GM21381 (cell line): Measurements from ENCODE around the gene HID1.

Experiments used
- ATAC-seq: cut with Tn5 transposase; IDR thresholded peaks from one replicate; pipeline ENCODE4 v1.9.1; 2021; ENCODE audit warnings: mild to moderate bottlenecking, moderate library complexity; ENCODE audit not compliant: unreplicated experiment

The HID1 gene

DNA sequence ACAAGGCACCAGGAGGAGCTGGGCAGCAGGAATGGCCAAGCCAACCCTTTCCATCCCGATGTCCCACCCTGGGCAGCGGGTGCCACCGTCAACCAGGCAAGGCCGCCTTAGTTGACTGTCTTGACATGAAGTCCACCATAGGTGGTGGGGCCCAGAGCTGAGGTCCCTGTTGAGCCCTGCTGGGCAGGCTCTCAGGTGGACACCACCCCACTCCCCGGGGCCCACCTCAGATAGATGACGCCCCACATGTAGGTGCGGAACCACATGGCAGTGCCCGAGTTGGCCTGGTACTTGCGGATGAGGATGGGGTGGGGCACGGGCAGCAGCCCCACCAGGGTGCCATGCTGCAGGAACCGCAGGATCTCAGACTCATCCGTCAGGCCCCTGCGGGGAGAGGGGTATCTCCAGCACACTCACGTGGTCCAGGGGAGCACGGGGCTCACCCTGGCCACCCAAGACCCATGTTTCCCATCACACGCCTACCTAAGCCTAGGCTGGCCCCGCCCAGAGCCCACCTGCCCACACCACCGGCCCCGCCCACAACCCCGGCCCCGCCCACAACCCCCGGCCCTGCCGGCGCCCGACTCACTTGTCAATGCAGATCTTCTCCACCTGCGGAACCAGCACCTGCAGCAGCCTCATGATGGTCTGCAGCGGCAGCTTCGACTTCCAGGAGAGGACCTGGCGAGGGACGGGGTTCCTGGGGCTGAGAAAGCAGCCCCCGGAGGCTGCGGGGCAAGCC lies 20.7 kb downstream of the HID1 start:
- no peak for ATAC-seq

DNA sequence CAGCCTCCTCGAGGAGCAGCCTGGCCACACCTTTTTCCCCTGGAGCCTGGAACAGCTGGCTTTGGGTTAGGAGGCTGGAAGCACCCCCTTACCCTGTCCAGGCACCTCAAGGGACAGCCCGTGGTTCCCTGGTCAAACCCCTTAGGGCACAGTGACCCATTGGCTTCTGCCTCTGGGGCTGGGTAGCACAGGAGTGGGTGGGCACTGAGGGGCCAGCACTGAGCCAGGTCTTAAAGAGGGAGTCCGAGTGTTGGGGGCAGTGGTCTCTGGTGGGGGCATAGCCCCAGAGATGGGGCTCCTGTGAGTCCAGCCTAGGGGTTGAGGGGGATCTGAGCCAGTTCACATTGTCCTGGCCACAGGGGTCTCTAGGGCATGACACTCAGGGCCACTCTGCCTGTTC lies 21.5 kb downstream of the HID1 start:
- ATAC-seq = no peak

DNA sequence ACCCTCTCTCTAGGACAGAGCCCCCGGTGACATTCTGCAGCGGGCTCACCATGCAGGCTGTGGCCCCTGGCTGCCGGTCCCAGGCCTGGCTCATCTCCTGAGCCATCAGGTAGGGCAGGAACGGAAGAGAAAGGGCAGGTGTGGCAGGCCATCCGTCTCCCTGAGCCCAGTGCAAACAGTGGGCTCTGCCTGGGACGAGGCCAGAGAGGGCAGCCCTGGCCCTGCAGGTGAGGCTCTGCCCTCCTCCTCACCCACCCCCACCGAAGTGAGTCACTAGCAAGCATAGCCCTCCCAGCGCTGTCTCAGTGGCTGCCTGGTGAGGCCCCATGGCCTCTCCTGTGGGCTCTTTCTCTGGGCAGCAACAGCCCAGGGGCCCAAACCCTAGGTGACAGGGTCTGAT lies 22.4 kb downstream of the HID1 start:
- no peak for ATAC-seq

DNA sequence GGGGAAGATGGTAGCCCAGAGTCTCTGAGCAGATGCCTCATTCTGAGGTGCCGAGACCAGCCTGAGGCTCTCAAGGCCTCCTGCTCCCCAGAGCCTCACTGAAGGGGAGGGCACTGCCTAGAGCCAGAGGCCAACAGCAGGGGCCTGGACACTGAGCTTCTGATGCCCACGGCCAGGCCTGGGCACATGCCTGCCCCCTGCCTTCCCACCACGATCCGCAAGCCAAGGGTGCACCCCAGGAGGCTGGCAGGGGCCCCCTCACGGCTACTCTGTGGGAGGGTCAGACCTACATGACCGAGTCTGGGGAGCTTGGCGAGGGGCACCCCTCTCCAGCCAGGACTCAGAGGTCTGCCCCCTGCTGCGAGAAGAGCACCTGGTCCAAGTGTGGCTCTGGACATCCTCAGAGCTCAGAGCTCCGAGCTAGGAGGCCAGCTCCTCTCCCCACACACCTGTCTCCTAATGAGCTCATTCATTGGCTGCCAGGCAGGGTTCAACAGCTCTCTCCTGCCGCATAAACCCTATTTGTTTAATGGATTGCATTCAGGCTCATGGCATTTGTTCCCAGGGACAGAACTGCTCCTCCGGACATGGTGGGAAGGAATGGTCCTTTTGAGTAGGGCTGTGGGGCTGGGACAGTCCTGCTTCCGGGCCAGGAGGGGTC lies 23.0 kb downstream of the HID1 start:
- ATAC-seq = no peak

DNA sequence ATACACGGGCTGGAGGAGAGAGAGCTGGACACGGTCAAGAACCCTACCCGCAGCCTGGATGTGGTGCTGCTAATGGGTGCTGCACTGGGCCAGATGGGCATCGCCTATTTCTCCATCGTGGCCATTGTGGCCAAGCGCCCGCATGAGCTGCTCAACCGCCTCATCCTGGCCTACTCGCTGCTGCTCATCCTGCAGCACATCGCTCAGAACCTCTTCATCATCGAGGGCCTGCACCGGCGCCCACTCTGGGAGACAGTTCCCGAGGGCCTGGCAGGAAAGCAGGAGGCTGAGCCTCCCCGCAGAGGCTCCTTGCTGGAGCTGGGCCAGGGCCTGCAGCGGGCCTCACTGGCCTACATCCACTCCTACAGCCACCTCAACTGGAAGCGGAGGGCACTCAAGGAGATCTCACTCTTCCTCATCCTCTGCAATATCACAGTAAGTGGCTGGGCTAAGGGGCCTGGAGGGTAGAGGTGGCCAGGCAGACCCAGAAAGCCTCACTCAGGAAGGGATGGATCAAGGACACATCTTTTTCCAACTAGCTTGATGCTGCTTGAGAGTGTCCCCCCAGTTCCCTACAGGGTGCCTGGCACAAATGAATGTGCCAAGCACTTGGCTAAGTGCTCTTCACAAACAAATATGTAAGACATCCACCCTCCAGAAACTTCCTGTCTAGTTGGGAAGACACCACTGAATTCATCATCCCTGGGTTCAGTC lies 25.4 kb downstream of the HID1 start:
- ATAC-seq = no peak

DNA sequence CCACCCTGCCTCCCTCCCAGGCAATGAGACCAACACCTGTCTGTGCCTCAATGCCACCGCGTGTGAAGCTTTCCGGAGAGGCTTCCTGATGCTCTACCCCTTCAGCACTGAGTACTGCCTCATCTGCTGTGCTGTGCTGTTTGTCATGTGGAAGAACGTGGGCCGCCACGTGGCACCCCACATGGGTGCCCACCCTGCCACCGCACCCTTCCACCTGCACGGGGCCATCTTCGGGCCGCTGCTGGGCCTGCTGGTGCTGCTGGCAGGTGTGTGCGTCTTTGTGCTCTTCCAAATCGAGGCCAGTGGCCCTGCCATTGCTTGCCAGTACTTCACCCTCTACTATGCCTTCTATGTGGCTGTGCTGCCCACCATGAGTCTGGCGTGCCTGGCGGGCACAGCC lies 25.9 kb downstream of the HID1 start:
- ATAC-seq = no peak

DNA sequence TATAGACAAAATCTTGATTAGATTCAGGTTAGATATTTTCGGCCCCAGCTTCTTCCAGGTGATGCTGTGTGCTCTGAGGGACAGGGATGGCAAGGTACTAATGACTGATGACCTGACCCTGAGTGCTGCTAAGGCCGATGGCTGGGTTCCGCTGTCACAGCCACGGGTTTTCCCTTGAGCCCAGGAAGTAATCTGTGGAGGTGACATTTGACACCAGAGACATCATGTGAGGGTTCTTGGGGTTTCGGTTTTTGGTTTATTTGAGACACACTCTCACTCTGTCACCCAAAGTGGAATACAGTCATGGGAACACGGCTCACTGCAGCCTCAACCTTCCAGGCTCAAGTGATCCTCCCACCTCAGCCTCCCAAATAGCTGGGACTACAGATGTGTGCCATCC lies 27.0 kb downstream of the HID1 start:
- peak; percentile 57 for ATAC-seq

DNA sequence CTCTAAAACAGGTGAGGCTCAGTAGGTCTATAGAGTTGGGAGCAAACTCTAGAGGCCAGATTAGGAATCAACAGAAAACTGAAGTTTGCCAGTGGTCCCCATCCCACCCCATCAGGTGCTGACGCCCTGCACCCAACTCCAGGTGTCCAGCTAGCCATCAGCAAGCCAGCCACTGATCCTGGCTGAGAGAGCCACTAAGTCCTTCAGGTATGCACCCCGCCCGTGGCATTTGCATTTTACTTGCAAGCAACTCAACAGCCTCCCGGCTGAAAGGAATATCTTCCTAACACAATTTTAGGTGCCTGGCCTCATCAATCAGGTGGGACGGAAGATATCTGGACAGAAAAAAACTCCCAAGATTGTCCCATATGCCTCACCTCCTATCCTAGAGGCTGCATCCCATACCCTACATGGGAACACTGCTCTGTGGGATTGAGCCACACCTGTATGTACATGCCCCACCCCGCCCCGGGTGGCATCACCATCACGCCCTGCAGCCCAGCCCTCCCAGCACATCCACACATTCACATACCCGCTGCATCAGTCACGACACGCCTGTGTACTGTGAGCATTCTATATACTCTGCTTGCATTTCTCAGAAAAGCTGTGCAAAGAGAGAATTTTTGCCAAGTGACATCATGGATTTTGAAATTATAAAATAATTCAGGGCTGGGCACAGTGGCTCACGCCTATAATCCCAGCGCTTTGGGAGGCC lies 28.6 kb downstream of the HID1 start:
- no peak for ATAC-seq

DNA sequence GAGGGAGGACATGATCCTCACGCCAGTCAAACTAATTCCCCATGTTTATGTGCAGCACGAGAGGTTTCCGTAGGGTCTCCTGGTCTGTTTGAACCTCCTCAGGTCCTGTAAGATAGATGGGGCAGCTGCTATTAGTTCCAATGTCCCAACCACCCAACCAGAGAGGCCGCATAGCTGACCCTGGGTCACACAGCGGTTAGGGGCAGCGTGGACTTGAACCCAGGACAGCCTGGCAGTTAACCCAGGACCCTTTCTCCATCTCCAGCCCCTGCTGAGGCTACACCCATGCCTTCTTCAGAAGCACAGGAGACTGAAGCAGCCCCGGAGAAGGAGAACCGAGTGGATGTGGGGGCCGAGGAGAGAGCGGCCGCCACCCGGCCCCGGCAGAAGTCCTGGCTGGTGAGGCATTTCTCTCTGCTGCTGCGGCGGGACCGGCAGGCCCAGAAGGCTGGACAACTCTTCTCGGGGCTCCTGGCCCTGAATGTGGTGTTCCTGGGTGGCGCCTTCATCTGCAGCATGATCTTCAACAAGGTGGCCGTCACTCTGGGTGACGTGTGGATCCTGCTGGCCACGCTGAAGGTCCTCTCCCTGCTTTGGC lies 31.3 kb downstream of the HID1 start:
- no peak for ATAC-seq

DNA sequence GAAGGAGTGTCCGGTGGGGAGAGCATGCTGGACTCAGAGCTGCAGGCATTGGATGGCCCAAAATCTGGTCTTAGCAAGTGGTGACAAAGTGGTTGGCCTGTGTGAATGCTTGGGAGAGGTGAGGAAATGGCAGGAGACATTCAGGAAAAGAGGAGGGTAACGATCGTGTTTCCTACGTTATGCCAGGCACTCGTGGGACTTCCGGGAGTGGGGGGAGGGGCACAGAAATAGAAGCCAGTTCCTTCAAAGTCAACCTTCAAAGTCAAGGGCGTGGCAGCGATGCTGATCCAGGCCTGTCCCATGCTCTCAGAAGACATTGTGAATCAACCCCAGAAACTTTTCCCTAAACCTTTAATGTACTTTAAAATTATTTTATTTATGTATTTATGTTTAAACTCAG lies 33.0 kb downstream of the HID1 start:
- ATAC-seq = no peak

DNA sequence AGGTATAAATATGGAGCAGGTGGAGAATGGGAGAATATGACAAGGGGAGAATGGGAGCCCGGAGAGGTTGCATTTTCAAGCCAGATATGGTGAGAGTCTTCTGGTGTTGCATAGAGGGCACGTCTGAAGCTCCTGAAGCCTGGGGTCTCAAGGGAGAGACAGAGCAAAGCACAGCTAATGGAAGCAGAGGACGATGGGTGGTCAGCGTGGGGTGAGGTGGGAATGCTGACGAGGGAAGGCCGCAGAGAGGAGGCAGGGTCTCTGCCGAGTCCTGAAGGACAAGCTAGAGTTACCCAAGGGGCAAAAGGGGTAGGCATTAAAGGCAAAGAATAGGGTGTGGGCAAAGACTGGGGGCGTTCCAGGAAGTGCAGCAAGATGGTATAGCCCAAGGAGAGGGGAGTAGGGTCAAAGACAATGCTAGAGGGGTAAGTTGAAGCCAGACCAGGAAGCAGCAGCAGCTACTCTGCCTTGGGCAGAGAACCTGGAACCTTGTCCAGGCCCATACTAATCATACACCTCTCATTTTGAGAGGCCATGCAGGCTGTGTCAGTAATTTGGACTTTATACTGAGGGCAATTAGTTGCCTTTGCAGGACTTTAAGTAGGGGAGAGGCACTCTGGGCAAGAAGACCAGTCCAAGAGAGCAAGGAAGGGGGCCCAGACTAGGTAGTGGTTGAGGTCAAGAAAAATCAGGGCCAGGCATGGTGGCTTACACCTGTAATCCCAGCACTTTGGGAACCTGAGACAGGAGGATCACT lies 34.2 kb downstream of the HID1 start:
- no peak for ATAC-seq

DNA sequence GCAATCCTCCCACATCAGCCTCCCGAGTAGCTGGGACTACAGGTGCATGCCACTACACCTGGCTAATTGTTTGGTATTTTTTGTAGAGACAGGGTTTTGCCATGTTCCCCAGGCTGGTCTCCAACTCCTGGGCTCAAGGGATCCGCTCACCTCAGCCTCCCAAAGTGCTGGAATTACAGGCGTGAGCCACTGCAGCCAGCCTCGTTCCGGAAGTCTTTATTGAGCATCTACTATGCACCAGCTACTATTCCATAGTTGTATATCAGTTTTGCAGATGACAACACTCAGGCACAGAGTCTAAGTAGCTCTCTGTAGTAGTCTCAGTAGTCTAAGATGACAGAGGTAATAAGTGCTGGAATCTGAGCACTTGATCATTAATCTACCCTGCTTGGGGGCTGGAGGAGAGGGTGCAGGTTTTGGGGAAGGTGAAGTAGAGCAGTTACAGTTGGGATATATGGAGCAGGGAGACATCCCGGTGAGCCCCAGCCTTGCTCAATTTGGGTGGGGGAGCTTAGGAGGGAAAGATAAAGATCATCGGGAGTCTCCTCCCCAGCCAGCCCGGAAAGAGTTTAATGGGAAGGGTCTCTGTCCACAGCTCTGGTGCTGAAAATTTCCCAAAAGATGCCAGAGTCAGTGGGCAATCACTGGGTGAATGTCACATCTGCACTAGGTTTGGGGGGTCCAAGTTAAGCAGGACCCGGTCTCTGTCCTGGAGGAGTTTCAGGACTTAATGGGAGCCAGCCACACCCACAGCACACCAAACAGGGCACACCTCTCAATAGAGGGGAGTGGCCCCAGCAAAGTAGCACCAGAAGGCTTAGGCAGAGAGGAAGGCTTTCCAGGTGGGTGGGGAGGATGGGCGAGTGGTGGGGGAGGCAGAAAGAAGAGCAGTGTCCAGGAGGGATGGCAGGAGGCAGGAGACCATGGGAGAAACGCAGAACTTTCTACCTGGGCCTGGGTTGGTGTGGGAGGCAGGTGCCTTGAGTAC lies 35.2 kb downstream of the HID1 start:
- ATAC-seq = no peak

DNA sequence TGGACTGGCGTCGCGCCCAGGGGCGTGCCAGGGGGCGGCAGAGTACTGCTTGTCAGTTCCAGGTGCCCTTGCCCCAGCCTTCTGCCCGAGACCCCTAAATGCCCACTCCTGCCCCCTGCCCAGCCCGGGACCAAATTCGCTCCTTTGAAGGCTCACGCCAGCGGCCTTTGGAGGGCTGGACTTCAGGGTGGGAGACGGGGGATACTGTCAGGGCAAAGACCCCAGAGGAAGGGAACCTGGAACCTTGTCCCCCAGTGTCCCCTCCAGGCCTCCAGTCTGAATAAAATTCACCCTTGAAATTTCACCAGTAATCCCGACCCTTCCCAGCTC lies 36.1 kb downstream of the HID1 start:
- no peak for ATAC-seq

DNA sequence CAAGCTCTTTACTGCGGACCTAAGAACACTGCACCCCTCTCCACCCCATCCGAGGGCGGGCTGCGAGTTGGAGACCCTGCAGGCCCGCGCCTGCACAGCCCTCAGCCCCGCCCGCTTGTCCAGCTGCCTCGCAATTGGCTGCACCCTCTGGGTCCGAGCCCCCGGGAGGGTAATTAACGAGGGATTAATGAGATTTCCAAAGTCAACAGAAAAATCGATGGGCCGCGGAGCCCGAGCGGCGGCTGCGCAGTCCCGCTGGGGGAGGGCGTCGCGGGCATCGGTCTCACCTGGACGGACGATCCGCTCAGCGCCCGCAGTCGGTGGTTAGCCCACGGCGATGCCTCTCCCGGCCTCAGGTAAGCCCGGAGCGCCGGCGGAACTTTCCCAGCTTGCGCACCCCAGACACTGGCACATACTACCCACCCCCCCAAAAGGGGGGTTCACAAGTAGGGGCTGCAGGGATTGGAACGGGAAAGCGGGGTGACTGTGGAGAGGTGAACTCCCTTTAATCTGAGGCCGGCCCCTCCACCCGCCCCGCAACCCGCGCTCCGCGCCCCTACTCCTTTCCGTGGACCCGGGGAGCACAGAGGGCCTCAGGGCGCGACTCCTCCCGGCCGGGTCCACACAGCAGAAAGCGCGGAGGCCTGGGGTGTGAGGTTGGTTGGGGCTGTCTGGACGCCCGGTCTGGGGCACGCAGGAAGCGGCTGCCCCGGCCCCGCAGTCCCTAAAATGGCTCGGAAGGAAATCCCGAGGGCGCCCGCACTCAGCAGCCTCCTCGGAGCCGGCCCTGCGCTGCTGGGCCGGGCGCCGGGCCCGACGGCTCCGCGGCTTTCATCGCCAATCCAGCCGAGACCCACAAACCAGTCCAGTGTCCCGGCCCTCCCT lies 36.7 kb downstream of the HID1 start, which contains the start of gene OTOP3:
Gene OTOP3, plus strand, starts transcription at position 314 of the 885 bp plus-strand sequence. Its CDS starts 24 bp downstream, at position 338.
- no peak for ATAC-seq

DNA sequence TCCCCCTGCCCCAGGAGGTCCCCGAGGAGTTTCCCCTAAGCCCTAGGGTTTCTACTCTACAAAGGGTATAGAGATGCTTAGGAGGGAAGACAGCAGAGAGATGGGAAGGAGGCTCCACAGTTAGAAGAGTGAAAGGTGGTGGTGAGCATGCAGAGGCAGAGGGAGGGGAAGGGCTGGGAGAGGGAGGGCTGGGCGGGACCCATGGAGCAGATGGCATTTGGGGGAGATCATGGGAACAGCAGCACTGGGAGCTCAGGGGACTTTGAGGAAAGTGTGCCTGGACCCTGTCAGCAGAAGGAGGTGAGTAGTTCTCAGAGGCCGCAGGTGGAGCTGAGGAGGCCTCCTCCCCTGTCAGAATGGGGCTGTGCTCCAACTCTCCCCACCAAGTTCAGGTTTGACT lies 37.5 kb downstream of the HID1 start:
- ATAC-seq = no peak

DNA sequence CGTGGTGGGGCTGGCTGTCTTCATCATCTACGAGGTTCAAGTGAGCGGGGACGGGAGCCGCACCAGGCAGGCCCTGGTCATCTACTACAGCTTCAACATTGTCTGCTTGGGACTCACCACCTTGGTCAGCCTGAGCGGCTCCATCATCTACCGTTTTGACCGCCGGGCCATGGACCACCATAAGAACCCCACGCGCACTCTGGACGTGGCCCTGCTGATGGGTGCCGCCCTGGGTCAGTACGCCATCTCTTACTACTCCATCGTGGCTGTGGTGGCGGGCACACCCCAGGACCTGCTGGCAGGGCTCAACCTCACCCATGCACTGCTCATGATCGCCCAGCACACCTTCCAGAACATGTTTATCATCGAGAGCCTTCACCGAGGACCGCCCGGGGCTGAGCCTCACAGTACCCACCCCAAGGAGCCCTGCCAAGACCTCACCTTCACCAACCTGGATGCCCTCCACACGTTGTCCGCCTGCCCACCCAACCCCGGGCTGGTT lies 42.0 kb downstream of the HID1 start:
- ATAC-seq = no peak

DNA sequence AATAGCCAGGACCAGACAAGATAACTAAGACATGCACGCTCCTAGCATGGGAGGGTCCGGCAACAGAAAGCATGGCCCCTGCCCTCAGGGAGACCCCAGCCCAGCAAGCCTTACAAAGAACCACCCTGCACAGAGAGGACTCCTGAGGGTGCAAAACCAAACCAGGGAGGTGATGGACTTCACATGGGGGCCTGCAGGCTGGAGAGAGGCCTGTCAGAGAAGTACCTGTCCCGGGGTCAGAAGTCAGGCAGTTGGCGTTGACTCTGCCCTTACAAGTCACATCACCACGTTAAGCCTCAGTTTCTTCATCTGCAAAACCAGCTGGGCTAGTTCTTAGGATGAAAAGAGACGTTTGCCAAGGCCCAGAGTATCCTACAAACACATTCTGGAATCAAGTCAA lies 43.8 kb downstream of the HID1 start:
- ATAC-seq = no peak

DNA sequence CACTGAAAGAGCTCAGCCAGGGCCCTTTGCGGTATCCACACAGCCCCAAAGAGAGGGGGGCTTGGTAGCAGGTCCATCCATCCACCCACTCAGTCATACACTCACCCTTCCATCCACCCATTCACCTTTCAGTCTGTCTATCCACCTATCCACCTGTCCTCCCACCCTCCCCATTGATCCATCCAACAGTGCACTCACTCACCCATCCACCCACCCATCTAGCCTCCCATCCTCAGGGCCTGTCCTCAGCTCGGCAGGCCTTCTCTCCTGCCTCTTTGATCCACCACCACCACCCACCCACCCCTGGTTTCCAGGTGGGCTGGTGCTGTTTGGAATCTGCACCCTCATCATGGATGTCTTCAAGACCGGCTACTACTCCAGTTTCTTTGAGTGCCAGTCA lies 47.3 kb downstream of the HID1 start:
- no peak for ATAC-seq
